PC-3 (cell line): ENCODE measurements around the gene PLA2G4B. TPM values are rescaled to one million over a fixed set of nuclear protein-coding genes. Genes with fewer than 3 reads are reported as not detected.

Source experiments
- ATAC-seq: fragments of 200-7000 bp; cut with Tn5 transposase; 2 replicates; pipeline ENCODE4 v1.9.1; 2020; ENCODE audit warnings: mild to moderate bottlenecking, moderate library complexity
- BruUV-seq: library from RNA; stranded (reverse); fragments of 400-500 nt; replicated peaks from 2 replicates; lab custom pipeline; 2021; lab: Mats Ljungman, UMichigan
- CTCF ChIA-PET: fragments of 300-600 bp; sonication (Branson Sonifier 250); formaldehyde crosslinking; loops from one replicate; lab custom pipeline; 2022; ENCODE audit warnings: antibody characterized with exemption; lab: Charles Lee
- POLR2A ChIA-PET: fragments of 300-600 bp; sonication (Branson Sonifier 250); formaldehyde crosslinking; loops from one replicate; lab custom pipeline; 2022; ENCODE audit warnings: antibody characterized with exemption; ENCODE audit not compliant: unreplicated experiment; lab: Charles Lee
- DNase-seq: peaks from one replicate; pipeline ENCODE4 v3.0.0-alpha.2; 2015
- H2AFZ ChIP-seq: fragments of 300-600 bp; sonication (generic); 2 replicates; pipeline ENCODE4 v1.6.0; 2016; ENCODE audit warnings: antibody characterized with exemption, low read length
- H3F3A ChIP-seq: fragments of 300-600 bp; sonication (generic); one replicate; pipeline ENCODE4 v1.6.0; 2017; ENCODE audit warnings: antibody characterized with exemption, low read length, control low read depth, mild to moderate bottlenecking; ENCODE audit not compliant: unreplicated experiment
- H3K27ac ChIP-seq: fragments of 300-600 bp; sonication (generic); 2 replicates; pipeline ENCODE4 v1.5.1; 2016; ENCODE audit warnings: mild to moderate bottlenecking, low read length
- H3K27me3 ChIP-seq: fragments of 300-600 bp; sonication (generic); 2 replicates; pipeline ENCODE4 v1.6.1; 2016; ENCODE audit warnings: low read length, mixed read lengths
- H3K36me3 ChIP-seq: fragments of 300-600 bp; sonication (generic); 2 replicates; pipeline ENCODE4 v1.6.1; 2016; ENCODE audit warnings: low read depth, mixed run types, low read length, mixed read lengths
- H3K4me1 ChIP-seq: fragments of 300-600 bp; sonication (generic); 2 replicates; pipeline ENCODE4 v1.5.1; 2016; ENCODE audit warnings: low read length; ENCODE audit not compliant: insufficient read depth
- H3K4me2 ChIP-seq: fragments of 300-600 bp; sonication (generic); 2 replicates; pipeline ENCODE4 v1.6.0; 2016; ENCODE audit warnings: low read length
- H3K4me3 ChIP-seq: fragments of 300-600 bp; sonication (generic); 2 replicates; pipeline ENCODE4 v1.5.1; 2016; ENCODE audit warnings: mild to moderate bottlenecking, low read length, mixed read lengths
- H3K79me2 ChIP-seq: fragments of 300-600 bp; sonication (generic); 2 replicates; pipeline ENCODE4 v1.6.1; 2017; ENCODE audit warnings: low read length, mixed read lengths
- H3K9ac ChIP-seq: fragments of 300-600 bp; sonication (generic); 2 replicates; pipeline ENCODE4 v1.6.0; 2016; ENCODE audit warnings: mild to moderate bottlenecking, low read length
- H3K9me2 ChIP-seq: fragments of 300-600 bp; sonication (generic); replicated peaks from 2 replicates; pipeline ENCODE4 v1.6.1; 2016; ENCODE audit warnings: mixed run types, low read length, mixed read lengths
- H3K9me3 ChIP-seq: fragments of 300-600 bp; sonication (generic); 2 replicates; pipeline ENCODE4 v1.6.1; 2016; ENCODE audit warnings: low read length, mixed read lengths
- H4K20me1 ChIP-seq: fragments of 300-600 bp; sonication (generic); 2 replicates; pipeline ENCODE4 v1.6.1; 2016; ENCODE audit warnings: low read length, mixed read lengths
- EZH2 ChIP-seq: fragments of 300-600 bp; sonication (generic); IDR thresholded peaks from one replicate; pipeline ENCODE4 v1.6.1; 2017; ENCODE audit warnings: antibody characterized with exemption, mild to moderate bottlenecking, low read length; ENCODE audit not compliant: unreplicated experiment
- EZH2phosphoT487 ChIP-seq: fragments of 300-600 bp; sonication (generic); IDR thresholded peaks from 2 replicates; pipeline ENCODE4 v1.6.1; 2018; ENCODE audit warnings: mild to moderate bottlenecking, antibody characterized with exemption, low read length, borderline replicate concordance
- intact Hi-C: fragments of 100-400 bp; cut with micrococcal nuclease; formaldehyde crosslinking; loops from 2 replicates; pipeline ENCODE4 v1.9.0; 2023
- total RNA-seq: library from RNA; depleted of rRNA; stranded (reverse); fragments of >200 nt; gene quantifications from 2 replicates; pipeline ENCODE4 v1.2.3, GENCODE V29; 2014
- TF ChIP-seq, protein P1 (sequence below): fragments of 300-600 bp; sonication (generic); conservative IDR thresholded peaks from 2 replicates; pipeline ENCODE4 v1.5.1; 2017; ENCODE audit warnings: antibody characterized with exemption, low read depth, mild to moderate bottlenecking, low read length

Gene PLA2G4B
- total RNA-seq, 1 experiment from 2014 or later = 12.2 TPM

DNA sequence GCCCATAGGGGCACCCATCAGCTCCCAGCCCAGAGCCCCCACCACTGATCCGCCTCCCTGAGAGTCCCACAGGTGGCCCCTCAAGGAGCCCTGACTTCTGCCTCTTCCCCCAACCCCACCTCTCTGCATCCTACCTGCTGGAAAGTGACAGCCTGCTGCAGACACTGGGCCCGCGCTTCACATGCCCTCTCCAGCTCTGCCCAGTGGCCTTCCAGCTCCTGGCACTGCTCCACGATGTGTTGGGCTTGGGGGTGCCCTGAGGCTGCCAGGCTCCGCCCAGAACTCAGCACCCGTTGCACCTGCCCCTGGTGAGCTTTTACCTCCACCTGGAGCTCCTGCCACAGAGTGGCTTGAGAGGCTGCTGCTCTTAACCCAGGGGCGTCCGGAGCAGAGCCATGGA lies 35.1 kb downstream of the PLA2G4B start:
- no peaks in the 10 kb centered on the region for H3F3A ChIP-seq
- POLR2A ChIA-PET = no interaction called here
- no peak overlapping the region for H3K27ac ChIP-seq
- intact Hi-C loops = no loop called here
- peaks cover 32% of the 10 kb centered on the region for H3K4me1 ChIP-seq
- TF ChIP-seq EZH2phosphoT487 = no peak
- TF ChIP-seq, protein P1, sequence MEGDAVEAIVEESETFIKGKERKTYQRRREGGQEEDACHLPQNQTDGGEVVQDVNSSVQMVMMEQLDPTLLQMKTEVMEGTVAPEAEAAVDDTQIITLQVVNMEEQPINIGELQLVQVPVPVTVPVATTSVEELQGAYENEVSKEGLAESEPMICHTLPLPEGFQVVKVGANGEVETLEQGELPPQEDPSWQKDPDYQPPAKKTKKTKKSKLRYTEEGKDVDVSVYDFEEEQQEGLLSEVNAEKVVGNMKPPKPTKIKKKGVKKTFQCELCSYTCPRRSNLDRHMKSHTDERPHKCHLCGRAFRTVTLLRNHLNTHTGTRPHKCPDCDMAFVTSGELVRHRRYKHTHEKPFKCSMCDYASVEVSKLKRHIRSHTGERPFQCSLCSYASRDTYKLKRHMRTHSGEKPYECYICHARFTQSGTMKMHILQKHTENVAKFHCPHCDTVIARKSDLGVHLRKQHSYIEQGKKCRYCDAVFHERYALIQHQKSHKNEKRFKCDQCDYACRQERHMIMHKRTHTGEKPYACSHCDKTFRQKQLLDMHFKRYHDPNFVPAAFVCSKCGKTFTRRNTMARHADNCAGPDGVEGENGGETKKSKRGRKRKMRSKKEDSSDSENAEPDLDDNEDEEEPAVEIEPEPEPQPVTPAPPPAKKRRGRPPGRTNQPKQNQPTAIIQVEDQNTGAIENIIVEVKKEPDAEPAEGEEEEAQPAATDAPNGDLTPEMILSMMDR = no peak
- TF ChIP-seq EZH2 = no peak
- no peak overlapping the region for H3K4me2 ChIP-seq
- H3K4me3 ChIP-seq = no peak overlapping the region
- H4K20me1 ChIP-seq = no peaks in the 10 kb centered on the region
- BruUV-seq = no TSS peak
- no peaks in the 10 kb centered on the region for H3K9me3 ChIP-seq
- H2AFZ ChIP-seq = no peak overlapping the region
- no peaks in the 10 kb centered on the region for H3K27me3 ChIP-seq
- H3K79me2 ChIP-seq = no peaks in the 10 kb centered on the region
- no peaks in the 10 kb centered on the region for H3K9me2 ChIP-seq
- ATAC-seq (no peak), DNase-seq (no peak)
- no peak overlapping the region for H3K9ac ChIP-seq
- H3K36me3 ChIP-seq = no peaks in the 10 kb centered on the region
- CTCF ChIA-PET = no interaction called here

DNA sequence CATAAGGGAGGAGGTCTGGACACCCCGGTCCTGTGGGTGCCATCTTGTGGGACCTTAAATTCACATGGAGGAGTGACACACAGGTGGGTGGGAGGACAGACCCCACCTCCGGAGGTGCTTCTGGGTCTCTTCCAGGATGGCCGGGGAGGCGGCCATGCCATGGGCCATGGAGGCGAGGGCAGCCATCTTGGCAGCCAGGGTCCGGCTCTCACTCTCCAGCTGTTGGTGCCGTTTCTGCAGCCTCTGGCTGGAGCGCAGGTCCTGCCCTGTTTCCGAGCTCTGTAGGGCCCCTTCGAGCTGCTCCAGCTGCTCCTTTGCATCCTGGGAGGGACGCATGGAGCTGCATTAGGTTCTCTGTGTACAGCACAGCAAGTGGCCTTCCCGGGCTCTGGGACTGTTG lies 36.1 kb downstream of the PLA2G4B start:
- Histone ChIP-seq H3K9me3 (no peaks in the 10 kb centered on the region), H3F3A (no peaks in the 10 kb centered on the region), H3K27ac (no peak overlapping the region), H3K4me3 (no peak overlapping the region), H3K4me1 (peaks cover 25% of the 10 kb centered on the region), H3K9me2 (no peaks in the 10 kb centered on the region), H3K79me2 (no peaks in the 10 kb centered on the region), H3K27me3 (no peaks in the 10 kb centered on the region), H4K20me1 (no peaks in the 10 kb centered on the region), H3K36me3 (no peaks in the 10 kb centered on the region), H2AFZ (no peak overlapping the region), H3K4me2 (no peak overlapping the region), H3K9ac (no peak overlapping the region)
- TF ChIP-seq, protein P1 = no peak
- no peak for TF ChIP-seq EZH2
- DNase-seq (no peak), ATAC-seq (no peak)
- ChIA-PET CTCF (no interaction called here), POLR2A (no interaction called here)
- intact Hi-C loops = no loop called here
- no TSS peak for BruUV-seq

DNA sequence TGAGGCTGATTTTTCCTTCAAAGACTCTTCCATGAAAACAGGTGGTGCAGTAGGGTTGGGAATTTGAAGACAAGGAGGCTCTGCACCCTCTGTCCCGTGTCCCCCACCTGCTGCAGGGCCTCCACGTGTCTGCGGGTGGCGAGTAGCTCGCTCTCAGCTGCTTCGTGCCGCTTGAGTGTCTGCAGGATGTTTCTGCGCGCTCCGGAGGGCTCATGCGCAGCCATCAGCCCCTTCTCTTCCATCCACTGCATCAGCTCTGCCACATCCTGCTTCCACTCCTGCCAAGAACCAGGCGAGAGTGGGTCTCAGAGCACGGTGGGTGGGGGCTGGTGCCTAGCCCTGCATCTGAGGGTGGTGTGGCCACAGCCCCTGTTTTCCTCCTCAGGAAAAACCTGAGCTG lies 37.4 kb downstream of the PLA2G4B start:
- BruUV-seq = no TSS peak

More for the DNA sequence above, 37.4 kb downstream of the PLA2G4B start:
- intact Hi-C loops = no loop called here
- Histone ChIP-seq H3K36me3 (no peaks in the 10 kb centered on the region), H2AFZ (no peak overlapping the region), H3K4me2 (no peak overlapping the region), H3K4me3 (no peak overlapping the region), H3K27me3 (no peaks in the 10 kb centered on the region), H3K27ac (no peak overlapping the region), H3K79me2 (no peaks in the 10 kb centered on the region), H3K4me1 (peaks cover 14% of the 10 kb centered on the region), H3F3A (no peaks in the 10 kb centered on the region), H3K9me2 (no peaks in the 10 kb centered on the region), H3K9me3 (no peaks in the 10 kb centered on the region), H3K9ac (no peak overlapping the region), H4K20me1 (no peaks in the 10 kb centered on the region)
- TF ChIP-seq, protein P1 = no peak
- no peak for TF ChIP-seq EZH2
- no peak for TF ChIP-seq EZH2phosphoT487
- no peak for DNase-seq
- no peak for ATAC-seq
- CTCF ChIA-PET = no interaction called here
- POLR2A ChIA-PET = no interaction called here
